HPDE6-E6E7 (cell line): Measurements from ENCODE around the gene TNFRSF17.

Source experiments
- DNase-seq: peaks from one replicate; pipeline ENCODE4 v3.0.0; 2011; ENCODE audit warnings: missing footprints; ENCODE audit errors: extremely low spot score

TNFRSF17 gene

GRCh38 chr16:12002447-12003006 is 37.5 kb downstream of the TNFRSF17 start:
- DNase-seq = no peak

- DNase-seq = no peak
Measured at GRCh38 chr16:12006637-12007036, 41.6 kb downstream of the TNFRSF17 start.

- DNase-seq = no peak
Measured at GRCh38 chr16:12009462-12009861, 44.5 kb downstream of the TNFRSF17 start.

DNA sequence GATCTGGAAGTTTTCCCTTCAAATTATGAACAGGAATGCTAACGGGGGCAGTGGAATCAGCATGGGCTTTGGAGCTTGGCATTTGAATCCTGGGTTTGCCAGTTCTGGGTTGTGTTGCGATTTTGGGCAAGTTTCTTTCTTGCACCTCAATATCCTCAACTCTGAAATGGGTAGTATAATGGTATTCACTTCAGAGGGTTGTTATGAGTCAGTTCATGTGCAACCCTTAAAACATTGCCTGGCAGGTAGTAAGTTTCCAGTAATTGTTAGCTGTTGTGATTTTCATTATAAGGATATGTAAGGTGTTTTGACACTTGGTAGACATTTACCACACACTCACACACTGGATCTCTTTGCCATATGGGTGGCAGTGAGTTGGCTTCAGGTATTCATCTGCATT is 44.9 kb downstream of the TNFRSF17 start:
- no peak for DNase-seq

- no peak for DNase-seq
Measured at GRCh38 chr16:12010388-12011251, 45.6 kb downstream of the TNFRSF17 start.

DNA sequence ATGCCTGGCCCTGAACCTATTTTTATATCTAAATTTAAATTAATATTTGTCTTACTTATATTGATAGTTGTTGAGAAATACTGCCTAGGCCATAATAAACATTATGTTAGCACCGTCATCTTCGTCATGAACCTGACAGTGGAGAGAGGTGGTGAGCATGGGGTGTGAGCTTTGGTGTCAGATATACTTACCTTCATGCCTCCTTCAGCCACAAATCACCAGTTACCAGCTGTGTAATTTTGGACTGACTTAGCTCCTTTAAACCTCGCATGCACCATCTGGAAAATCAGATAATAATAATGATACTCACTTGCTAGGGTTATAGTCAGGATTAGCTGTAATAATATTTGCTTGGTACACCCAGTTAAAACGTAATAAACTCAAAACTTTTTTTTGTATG is 46.6 kb downstream of the TNFRSF17 start:
- DNase-seq = no peak

DNA sequence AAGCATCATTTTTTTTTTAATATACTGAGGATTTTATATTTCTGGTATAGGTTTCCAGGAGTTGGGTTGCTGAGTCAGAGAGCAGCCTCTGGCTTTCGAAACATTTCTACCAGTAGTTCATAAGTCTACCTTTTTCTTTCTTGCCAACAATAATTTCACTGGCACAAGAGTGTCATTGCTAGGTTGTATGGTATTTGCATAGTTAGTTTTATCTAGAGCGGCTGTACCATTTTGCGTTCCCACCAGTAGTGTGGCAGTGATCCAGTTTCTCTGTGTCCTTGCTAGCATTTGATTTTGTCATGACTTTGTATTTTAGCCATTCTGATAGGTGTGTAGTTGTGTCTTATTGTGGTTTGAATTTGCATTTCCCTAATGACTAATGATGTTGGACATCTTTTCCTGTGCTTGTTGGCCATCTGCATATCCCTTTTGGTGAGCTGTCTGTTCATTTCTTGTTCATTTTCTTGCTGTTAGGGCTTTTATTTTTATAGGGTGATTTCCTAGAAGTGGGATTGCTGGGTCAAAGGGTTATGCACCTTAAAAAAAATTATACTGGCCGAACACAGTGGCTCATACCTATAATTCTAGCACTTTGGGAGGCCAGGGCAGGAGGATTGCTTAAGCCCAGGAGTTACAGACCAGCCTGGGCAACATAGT is 51.4 kb downstream of the TNFRSF17 start:
- no peak for DNase-seq

GRCh38 chr16:12017558-12017957 is 52.5 kb downstream of the TNFRSF17 start:
- no peak for DNase-seq
